ENCODE measurements around the gene CLSTN2.

The CLSTN2 gene

DNA sequence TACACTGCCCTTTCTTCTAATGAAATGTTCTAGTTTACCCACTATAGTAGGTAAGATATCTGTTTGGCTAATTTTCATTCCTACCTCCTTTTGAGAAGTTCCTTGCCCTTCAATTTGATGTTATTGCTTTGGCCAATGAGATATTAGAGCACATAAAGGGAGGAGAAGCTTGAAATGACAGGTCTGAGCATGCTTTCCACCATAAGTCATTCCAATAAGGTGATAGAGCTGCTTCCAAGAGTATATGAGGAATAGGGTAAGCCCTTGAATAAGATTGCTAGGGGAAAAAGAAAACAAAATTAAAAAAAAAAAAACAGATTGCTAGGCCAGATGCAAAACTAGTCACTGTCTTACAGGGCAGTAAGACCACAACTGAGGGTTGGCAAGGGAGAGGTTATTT, 664.0 kb downstream of the CLSTN2 start:
- intact Hi-C loops (cut with DNase I), result no loop called here
- DNase-seq, result no peak

DNA sequence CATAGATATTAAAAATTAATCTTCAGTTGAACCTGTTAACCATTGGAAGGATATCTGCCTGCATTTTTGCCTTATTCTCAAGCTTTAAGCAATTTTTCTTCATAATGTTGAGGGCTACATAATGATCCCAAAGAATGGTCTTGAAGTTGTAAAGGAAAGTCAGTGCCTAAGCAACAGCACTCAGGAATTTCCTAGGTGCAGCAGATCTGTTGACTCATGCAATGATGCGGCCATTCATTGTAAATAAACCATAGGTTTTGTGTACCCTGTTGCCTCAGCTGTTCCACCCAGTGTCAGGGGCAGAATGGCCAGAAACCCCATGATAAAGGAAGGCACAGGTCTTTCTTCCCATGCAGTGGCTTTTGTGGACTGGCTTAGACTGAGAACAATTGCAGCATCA, 664.5 kb downstream of the CLSTN2 start:
- no peak for DNase-seq
- intact Hi-C loops (cut with DNase I), result no loop called here

DNA sequence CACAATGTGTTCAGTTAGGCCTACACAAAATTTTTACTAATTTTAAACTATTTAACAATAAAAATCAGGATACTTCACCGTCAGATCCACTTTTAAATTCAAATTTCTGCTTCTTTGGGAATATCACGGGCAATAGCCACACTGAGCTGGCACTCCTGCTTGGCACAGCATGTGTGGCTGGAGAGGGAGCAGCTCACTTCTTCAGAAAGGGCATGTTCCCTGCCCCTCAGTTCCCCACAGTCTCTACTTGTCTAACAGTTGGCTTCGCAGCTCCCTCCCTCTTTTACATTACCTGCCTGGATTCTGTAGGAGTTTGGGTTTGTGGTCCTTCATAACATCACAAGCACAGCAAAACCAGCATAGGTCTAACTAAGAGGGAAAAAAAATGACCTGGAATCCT, 666.9 kb downstream of the CLSTN2 start:
- intact Hi-C loops (cut with DNase I), result no loop called here
- DNase-seq, result no peak

DNA sequence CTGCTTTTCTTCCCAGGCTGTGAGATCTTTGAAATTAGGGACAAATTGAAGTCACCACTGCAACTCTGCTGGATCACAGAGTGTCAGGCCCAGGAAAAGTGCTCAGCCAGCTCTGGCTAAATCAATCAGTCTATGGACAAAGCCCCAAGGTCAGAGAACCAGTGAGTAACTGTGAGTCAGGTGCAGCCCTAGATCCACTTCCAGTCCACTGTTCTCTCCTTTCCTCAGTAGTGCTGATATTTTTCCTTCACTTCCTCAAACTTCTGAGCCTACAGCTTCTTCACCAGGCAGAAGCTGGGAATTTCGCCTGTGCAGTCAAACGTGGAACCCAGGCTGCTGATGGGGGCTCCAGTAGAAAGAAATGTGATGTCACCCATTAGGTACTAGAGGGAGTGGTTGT, 667.8 kb downstream of the CLSTN2 start:
- DNase-seq, result no peak
- intact Hi-C loops (cut with DNase I), result no loop called here

DNA sequence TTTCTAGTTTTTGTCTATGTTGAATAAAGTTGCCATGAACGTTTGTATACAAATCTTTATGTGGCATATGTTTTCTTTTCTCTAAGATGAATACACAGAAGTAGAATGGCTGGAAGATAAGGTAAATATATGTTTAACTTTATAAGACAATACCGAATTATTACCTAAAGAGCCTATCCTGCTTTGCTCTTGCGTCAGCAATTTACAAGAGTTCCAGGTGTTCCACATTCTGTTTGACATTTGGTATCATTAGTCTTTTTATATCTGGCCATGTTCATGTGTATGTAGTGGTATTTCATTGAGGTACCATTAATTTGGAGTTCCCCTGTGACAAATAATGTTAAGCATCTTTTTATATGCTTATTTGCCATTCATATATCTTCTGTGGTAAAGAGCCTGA, 668.8 kb downstream of the CLSTN2 start:
- no peak for DNase-seq
- intact Hi-C loops (cut with DNase I), result no loop called here

DNA sequence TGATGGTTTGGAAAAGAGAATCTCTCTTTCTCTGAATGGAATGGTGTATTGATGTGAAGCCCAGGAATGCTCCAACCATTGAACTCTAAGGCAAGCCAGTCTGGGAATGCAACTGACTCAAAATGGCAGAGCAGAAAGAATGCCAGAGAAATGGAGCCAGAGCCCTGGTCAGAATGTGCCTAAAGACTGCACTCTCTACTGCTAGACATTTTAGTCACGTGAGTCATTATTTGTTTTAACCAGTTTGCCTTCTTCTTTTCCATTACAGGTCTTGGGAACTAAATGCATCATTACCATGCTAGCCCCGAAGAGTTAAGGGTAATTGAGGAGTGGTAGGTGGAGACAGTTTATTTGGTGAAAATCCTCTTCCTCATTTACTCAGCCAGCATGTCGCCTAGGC, 675.6 kb downstream of the CLSTN2 start:
- DNase-seq, result no peak
- intact Hi-C loops (cut with DNase I), result no loop called here

DNA sequence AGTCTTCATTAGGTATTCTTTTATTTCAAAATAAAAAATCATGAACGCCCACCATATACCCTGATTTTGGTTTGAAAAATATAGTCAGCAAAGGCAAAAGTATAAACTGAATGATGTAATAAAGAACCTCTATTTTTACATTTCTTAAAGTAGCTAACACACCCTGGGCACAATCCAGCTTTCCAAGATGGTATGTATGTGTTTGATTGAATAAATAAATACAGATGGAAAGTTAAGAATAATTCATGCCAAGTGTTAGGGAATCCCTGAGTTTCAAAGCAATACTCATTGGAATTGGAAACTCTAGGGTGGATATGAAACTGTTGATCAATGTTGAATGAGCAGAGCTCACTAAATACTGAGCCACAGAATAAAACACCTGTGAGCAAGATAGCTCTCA, 679.0 kb downstream of the CLSTN2 start:
- intact Hi-C loops (cut with DNase I), result no loop called here

DNA sequence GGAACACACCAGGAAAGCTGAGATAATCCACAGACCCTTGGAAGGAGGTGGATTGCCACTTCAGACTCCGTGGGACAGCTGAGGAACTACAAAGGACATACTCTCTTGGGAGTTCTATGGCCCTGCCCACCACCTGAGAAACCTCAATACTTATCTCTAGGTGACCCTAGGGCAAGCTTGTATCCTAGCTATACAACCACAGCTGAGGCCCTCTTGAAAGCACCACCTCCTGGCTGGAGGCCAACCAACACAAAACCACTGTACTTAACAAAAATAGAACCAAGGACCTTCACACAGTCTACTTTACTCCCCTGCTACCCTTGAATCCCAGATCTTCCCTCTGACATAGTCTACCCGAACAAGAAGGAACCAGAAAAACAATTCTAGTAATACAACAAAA, 682.1 kb downstream of the CLSTN2 start:
- intact Hi-C loops (cut with DNase I), result no loop called here
- DNase-seq, result no peak

More for the DNA sequence above, 679.0 kb downstream of the CLSTN2 start:
- DNase-seq, result no peak

DNA sequence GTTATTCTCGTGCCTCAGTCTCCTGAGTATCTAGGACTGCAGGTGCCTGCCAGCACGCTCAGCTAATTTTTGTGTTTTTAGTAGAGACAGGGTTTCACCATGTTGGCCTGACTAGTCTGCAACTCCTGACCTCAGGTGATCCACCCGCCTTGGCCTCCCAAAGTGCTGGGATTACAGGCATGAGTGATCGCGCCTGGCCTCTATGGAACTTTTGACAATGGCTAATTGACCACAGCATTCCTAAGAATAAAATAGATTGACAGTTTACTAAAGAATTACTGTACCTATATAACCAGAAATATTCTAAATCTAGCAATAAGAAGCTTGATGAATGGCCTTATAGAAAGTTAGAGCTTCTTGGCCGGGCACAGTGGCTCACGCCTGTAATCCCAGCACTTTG, 691.9 kb downstream of the CLSTN2 start:
- no peak for DNase-seq
- intact Hi-C loops (cut with DNase I), result no loop called here

Measured in posterior cingulate gyrus (tissue), 11 donors.